ENCODE results near the gene LFNG.
A peak's percentile ranks its signal among the peaks of the same experiment; 100 is the strongest.

The LFNG gene

DNA sequence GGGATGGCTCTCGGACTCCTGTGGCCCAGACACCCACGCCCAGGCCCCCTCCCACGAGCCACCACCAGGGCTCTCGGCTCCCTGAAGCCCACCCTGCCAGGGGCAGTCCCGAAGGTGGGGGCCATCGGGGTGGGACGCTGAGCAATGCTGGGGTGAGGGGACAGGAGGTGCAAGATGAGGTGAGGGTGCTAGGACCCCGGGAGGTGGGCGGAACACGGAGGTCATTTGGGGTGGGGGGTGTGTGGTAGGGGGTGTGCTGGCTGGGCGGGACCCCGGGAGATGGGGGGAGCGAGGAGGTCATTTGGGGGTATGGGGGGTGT is 17.0 kb upstream of the LFNG start:
- Mint-ChIP-seq H3K9me3 (no peaks in the 10 kb centered on the region), H3K36me3 (ENCODE audit: low read depth) (no peaks in the 10 kb centered on the region), H3K27me3 (ENCODE audit: low read depth) (peaks cover 4% of the 10 kb centered on the region), H3K4me1 (ENCODE audit: low read depth) (peaks cover 2% of the 10 kb centered on the region), H3K27ac (no peak overlapping the region), H3K4me3 (no peak overlapping the region)
- no peak for DNase-seq (ENCODE audit: low spot score)

DNA sequence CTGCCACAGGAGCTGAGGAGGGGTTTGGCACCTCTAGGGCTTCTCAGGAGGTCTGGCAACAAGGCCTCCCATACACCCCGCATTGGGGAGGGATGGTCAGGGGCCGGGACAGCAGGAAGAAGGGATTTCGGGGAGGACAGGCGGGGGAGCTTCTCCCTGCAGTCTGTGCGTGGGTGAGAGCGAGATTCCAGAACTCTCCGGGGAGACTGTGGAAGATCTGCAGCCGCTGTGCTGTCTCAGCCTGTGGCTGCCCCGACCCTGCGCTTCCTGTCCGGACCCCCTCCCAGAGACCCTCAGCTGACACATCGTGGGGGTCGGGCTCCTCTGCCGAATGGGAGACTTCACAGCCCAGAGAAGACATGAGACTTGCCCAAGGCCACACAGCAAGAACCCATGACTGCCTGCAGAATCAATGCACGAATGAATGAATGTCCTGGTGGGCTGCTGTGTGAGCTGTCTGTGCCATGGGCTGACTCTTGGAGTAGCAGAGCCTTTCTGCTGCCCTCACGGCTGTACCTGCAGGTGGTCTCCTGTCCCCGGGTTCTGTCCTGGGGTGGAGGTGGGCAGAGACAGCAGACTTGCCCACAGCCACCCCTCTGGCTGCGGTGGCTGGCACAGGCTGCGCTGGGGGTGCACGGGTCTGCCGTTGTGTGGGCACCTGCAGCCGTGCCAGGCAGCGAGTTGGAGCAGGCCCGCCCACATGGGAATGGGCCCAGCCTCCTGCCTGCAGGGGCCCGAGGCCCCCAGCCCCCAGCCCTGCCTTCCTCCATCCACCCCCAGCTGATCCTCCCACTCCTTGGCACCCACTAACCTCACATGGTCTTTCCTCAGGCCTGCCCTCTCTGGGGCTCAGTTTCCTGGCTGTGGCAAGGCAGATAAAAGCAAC is 16.3 kb upstream of the LFNG start:
- Mint-ChIP-seq H3K36me3 (ENCODE audit: low read depth) (no peaks in the 10 kb centered on the region), H3K4me1 (ENCODE audit: low read depth) (peaks cover 4% of the 10 kb centered on the region), H3K27ac (no peak overlapping the region), H3K27me3 (ENCODE audit: low read depth) (peaks cover 3% of the 10 kb centered on the region), H3K4me3 (no peak overlapping the region), H3K9me3 (no peaks in the 10 kb centered on the region)
- DNase-seq (ENCODE audit: low spot score): no peak

DNA sequence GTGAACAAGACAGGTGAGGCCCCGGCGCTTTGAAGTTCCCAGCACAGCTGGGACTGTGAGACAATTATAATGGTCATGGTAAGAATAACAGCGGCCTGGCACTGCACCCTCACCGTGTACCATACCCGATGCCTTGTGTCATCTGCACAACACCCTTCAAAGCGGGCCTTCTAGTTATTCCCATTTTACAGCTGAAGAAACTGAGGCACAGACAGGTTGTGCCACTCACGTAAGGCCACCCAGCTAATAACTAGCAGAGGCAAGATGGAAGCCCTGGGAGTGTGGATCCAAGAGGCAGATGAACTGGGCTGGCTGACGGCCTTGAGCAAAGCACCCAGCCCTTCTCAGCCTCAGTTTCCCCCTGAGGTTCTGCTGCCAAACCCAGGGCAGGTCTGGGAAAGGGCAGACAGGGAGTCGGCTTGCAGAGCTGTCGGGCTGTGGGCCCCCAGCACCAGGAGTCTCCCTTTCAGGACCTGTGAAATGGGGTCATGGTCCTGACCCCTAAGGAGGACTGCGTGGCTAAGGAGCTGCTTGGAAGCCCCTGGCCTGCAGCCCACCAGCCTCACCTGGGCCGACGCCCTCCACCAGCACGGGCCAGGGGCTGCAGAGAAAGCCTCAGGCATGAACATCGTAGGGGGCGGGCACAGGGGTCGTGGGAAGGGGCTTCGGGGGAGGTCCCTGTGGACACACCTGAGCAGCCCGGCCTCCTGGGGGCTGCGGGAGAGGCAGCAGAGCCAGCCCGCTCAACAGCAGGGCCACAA is 15.3 kb upstream of the LFNG start:
- DNase-seq (ENCODE audit: low spot score): no peak
- no peaks in the 10 kb centered on the region for H3K9me3 Mint-ChIP-seq

DNA sequence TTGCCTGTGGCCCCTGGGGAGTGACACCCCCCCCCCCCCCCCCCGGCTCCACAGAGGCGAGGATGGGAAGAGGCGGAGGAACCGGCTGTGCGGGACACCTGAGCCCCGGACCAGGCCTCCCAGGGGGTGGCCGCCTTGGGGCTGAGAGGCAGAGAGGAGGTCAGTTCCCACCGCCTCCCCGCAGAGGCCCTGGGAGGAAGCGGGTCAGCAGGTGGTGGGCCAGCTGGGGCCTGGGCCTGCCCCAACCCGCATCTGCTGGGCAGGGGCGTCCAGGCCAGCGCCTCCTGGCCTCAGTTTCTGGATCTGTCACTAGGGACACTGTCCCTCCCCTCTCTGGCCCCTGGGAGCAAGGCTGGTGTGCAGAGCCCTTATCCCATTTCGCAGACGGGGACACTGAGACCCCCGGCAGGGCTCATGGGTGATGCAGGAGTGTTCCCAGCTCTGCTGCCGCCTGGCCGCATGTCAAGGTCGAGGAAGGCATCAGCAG is 14.6 kb upstream of the LFNG start:
- Mint-ChIP-seq H3K27me3 (ENCODE audit: low read depth) (no peaks in the 10 kb centered on the region), H3K27ac (no peak overlapping the region), H3K9me3 (no peaks in the 10 kb centered on the region), H3K4me3 (no peak overlapping the region), H3K36me3 (ENCODE audit: low read depth) (no peaks in the 10 kb centered on the region), H3K4me1 (ENCODE audit: low read depth) (peaks cover 19% of the 10 kb centered on the region)
- no peak for DNase-seq (ENCODE audit: low spot score)

More for the DNA sequence above, 15.3 kb upstream of the LFNG start:
- Mint-ChIP-seq H3K27me3 (ENCODE audit: low read depth) (no peaks in the 10 kb centered on the region), H3K4me1 (ENCODE audit: low read depth) (peaks cover 14% of the 10 kb centered on the region), H3K4me3 (no peak overlapping the region), H3K36me3 (ENCODE audit: low read depth) (no peaks in the 10 kb centered on the region), H3K27ac (no peak overlapping the region)

DNA sequence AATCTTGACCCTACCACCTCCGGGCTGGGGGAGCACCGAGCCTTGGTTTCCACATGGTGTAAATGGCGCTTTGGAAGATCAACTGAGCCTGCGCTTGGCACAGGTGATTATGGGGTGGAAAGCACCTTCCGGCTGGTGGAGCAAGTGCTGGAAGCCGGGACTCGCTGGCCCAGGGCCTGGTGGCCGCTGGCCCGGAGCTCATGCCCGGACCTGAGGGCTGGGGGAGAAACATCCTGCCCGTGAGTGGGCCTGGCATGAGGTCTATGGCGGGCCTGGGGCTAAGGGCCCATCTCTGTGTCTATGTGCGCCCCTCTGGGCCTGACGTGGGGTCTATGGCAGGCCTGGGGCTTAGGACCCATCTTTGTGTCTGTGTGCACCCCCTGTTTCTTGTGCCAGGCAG is 14.2 kb upstream of the LFNG start:
- no peak overlapping the region for H3K27ac Mint-ChIP-seq
- no peaks in the 10 kb centered on the region for H3K36me3 Mint-ChIP-seq (ENCODE audit: low read depth)
- peaks cover 24% of the 10 kb centered on the region for H3K4me1 Mint-ChIP-seq (ENCODE audit: low read depth)
- no peak overlapping the region for H3K4me3 Mint-ChIP-seq
- H3K9me3 Mint-ChIP-seq: no peaks in the 10 kb centered on the region
- H3K27me3 Mint-ChIP-seq (ENCODE audit: low read depth): no peaks in the 10 kb centered on the region
- DNase-seq (ENCODE audit: low spot score): no peak

- Mint-ChIP-seq H3K4me1 (ENCODE audit: low read depth) (peaks cover 32% of the 10 kb centered on the region), H3K9me3 (no peaks in the 10 kb centered on the region), H3K4me3 (no peak overlapping the region), H3K27me3 (ENCODE audit: low read depth) (no peaks in the 10 kb centered on the region), H3K27ac (no peak overlapping the region), H3K36me3 (ENCODE audit: low read depth) (no peaks in the 10 kb centered on the region)
- DNase-seq (ENCODE audit: low spot score): no peak
Measured at GRCh38 chr7:2507208-2507916, 12.2 kb upstream of the LFNG start.

GRCh38 chr7:2507917-2508306 is 11.7 kb upstream of the LFNG start:
- H3K9me3 Mint-ChIP-seq: no peaks in the 10 kb centered on the region
- H3K4me3 Mint-ChIP-seq: no peak overlapping the region
- H3K27ac Mint-ChIP-seq: no peak overlapping the region
- H3K4me1 Mint-ChIP-seq (ENCODE audit: low read depth): peaks cover 38% of the 10 kb centered on the region
- DNase-seq (ENCODE audit: low spot score): no peak
- H3K36me3 Mint-ChIP-seq (ENCODE audit: low read depth): no peaks in the 10 kb centered on the region
- H3K27me3 Mint-ChIP-seq (ENCODE audit: low read depth): peaks cover 3% of the 10 kb centered on the region

GRCh38 chr7:2508327-2509215 is 11.0 kb upstream of the LFNG start:
- Mint-ChIP-seq H3K27ac (peak overlapping the region; percentile 76), H3K27me3 (ENCODE audit: low read depth) (peaks cover 5% of the 10 kb centered on the region), H3K36me3 (ENCODE audit: low read depth) (no peaks in the 10 kb centered on the region), H3K4me1 (ENCODE audit: low read depth) (peaks cover 39% of the 10 kb centered on the region), H3K4me3 (peak overlapping the region; percentile 67), H3K9me3 (no peaks in the 10 kb centered on the region)
- DNase-seq (ENCODE audit: low spot score): peak; percentile 52

DNA sequence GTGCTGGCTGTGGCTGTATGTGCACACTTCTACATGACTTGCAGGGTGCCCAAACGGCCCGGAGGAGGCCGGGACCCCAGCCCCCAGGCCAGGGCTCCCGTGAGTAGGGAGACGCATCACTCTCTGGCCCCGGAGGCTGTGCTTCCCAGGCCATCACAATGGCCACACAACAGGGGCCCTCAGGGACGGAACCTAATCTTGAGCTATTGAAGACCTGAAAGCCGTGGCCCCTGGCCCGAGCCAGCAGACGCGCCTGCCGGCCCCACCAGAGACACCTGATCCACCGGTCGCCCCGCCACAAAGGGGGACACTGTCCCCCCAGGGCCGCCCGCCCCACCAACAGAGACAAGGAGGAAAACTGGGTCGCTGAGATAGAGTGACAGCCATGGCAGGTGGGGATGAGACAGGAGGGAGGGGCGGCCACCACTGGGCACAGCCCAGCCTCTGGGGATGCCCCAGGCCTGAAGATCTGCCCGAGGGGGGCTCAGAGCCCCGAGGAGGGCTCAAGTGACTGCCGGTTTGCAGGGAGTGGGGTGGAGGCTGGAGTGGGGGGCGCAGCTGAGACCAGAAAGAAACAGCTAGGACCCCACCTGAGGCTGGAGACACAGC is 10.2 kb upstream of the LFNG start:
- Mint-ChIP-seq H3K27me3 (ENCODE audit: low read depth) (peaks cover 5% of the 10 kb centered on the region), H3K4me3 (peak overlapping the region; percentile 67), H3K27ac (no peak overlapping the region), H3K9me3 (no peaks in the 10 kb centered on the region), H3K4me1 (ENCODE audit: low read depth) (peaks cover 39% of the 10 kb centered on the region), H3K36me3 (ENCODE audit: low read depth) (no peaks in the 10 kb centered on the region)
- no peak for DNase-seq (ENCODE audit: low spot score)

GRCh38 chr7:2510130-2510776 is 9.3 kb upstream of the LFNG start:
- H3K27me3 Mint-ChIP-seq (ENCODE audit: low read depth): peaks cover 5% of the 10 kb centered on the region
- DNase-seq (ENCODE audit: low spot score): no peak
- H3K4me1 Mint-ChIP-seq (ENCODE audit: low read depth): peaks cover 39% of the 10 kb centered on the region
- no peaks in the 10 kb centered on the region for H3K36me3 Mint-ChIP-seq (ENCODE audit: low read depth)
- H3K4me3 Mint-ChIP-seq: peak overlapping the region; percentile 45
- H3K27ac Mint-ChIP-seq: peak overlapping the region; percentile 79
- H3K9me3 Mint-ChIP-seq: no peaks in the 10 kb centered on the region

DNA sequence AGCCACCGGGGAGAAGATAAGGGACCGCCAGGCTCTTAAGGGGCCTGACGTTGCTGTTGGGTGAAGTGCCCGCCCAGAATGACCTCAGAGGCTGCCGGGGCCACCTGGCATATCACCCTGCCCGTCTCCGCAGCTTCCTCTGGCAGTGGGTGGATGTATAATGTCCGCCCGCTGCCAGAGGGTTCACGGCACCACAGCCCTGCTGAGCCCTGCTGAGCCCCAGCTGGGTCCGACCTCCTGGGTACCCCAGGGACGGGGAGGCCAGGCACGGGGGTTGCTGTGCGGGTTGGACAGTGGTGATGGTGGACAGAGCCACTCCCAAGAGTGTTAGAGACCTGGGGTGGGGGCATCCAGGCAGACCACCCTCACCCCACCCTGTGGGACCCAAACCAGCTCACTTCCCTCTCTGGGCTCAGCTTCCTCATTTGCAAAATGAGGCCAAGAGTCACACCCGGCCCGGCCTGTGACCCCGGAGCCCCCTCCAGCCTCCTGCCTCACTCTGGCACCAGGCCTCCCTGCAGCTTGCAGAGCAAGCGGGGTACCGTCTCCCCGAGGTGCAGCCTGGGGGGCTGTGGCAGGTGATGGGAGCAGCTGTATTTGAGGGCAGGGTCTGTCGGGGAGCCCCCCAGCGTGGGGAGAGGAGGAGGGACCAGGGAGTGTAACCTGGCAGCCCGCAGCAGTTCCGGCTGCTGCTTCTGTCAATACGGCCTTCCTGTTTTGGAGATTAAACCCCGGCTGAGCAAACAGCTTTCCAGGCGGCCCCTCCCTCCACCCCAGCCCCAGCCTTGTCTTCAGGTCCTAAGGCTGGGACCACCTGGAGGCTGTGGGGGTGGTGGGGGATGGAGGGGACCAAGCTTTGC is 8.4 kb upstream of the LFNG start:
- no peak for DNase-seq (ENCODE audit: low spot score)
- Mint-ChIP-seq H3K27me3 (ENCODE audit: low read depth) (peaks cover 5% of the 10 kb centered on the region), H3K9me3 (no peaks in the 10 kb centered on the region), H3K4me1 (ENCODE audit: low read depth) (peaks cover 39% of the 10 kb centered on the region), H3K4me3 (peak overlapping the region; percentile 57), H3K36me3 (ENCODE audit: low read depth) (no peaks in the 10 kb centered on the region), H3K27ac (peak overlapping the region; percentile 82)

DNA sequence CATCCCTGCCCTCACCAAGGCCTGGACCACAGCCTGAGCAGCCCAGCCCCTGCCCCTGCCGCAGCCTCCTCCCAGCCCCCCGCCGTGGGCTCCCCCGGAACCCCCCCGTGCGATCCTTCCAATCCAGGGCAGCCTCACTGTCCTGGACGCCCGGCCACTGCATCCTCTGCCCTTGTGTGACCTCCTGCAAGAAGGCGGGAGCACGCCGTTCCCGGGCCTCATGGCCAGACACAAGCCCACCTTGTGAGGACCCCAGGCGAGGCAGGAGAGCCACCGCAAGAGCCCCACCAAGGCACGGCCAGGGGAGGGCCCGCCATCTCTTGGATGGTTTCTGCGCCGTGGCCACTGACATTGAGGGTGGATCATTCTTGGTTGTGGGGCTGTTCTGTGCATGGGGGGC is 7.8 kb upstream of the LFNG start:
- peaks cover 37% of the 10 kb centered on the region for H3K4me1 Mint-ChIP-seq (ENCODE audit: low read depth)
- no peaks in the 10 kb centered on the region for H3K36me3 Mint-ChIP-seq (ENCODE audit: low read depth)
- no peaks in the 10 kb centered on the region for H3K9me3 Mint-ChIP-seq
- peak overlapping the region; percentile 57 for H3K4me3 Mint-ChIP-seq
- H3K27ac Mint-ChIP-seq: peak overlapping the region; percentile 82
- H3K27me3 Mint-ChIP-seq (ENCODE audit: low read depth): peaks cover 5% of the 10 kb centered on the region
- DNase-seq (ENCODE audit: low spot score): no peak
